ENCODE data around the gene EVI2A.
A peak's percentile ranks its signal among the peaks of the same experiment; 100 is the strongest.
"Not testable (repeated sequence)": the region's sequence is repeated elsewhere in the genome, so short reads cannot be mapped to it uniquely, and the experiment has no call there.

EVI2A gene, protein sequence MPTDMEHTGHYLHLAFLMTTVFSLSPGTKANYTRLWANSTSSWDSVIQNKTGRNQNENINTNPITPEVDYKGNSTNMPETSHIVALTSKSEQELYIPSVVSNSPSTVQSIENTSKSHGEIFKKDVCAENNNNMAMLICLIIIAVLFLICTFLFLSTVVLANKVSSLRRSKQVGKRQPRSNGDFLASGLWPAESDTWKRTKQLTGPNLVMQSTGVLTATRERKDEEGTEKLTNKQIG

DNA sequence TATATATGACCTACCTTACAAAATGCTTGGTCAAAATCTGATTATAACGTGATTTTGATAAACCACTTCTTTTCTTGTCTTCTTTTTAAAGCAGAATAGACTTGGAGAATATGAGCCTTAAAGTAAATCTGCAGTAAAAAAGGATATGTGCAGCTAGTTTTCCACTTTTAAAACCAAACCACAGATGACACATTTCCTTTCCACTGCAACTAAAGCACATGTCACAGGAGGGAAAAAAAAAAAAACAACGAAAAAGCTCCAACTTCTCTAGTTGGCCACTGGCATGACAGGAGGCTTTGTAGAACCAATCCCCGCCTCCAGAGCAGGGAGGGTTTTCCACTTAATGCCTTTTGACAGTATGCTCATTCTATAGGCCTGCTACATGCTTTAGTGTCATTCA is at the start of gene EVI2A:
Gene EVI2A (minus strand): TSS at position 142 of the 400 bp plus-strand sequence. CDS start 2,609 bp downstream, outside the sequence.
- DNase-seq (ENCODE audit: low spot score), result no peak

DNA sequence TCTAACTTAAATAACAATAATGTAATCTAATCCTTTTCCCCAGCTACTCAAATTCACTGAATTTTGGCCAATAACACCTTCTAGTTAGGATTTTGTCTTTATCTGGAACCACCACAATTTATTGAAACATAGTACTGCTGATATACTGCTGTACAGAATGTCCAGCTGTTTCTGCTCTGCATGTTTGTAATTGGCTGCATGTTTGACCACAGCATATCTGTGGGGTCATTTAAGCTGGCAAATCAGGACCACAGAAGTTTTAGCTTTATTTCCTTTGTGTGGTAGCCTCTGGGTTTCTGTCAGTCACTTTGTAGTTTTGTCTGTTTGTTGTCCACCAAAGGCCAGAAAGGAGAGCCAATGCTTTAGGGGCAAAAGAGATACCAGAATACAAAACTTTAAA is 47.8 kb upstream of the EVI2A start:
- no peak for DNase-seq (ENCODE audit: low spot score)

DNA sequence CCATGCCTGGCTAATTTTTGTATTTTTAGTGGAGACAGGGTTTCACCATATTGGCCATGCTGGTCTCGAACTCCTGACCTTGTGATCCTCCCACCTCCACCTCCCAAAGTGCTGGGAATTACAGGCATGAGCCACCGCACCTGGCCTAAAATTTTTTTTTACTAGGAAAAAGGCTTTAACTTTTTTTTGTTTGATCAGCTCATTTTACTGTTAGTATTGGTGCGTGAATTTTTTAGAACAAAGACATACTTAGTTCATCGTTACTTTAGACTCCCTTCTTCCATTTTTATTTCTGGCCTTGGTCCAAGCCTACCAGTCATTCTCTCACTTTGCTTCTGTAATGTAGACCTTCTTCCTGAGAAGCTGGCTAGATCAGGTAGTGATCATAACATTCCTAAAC is 44.7 kb upstream of the EVI2A start:
- DNase-seq (ENCODE audit: low spot score), result no peak

DNA sequence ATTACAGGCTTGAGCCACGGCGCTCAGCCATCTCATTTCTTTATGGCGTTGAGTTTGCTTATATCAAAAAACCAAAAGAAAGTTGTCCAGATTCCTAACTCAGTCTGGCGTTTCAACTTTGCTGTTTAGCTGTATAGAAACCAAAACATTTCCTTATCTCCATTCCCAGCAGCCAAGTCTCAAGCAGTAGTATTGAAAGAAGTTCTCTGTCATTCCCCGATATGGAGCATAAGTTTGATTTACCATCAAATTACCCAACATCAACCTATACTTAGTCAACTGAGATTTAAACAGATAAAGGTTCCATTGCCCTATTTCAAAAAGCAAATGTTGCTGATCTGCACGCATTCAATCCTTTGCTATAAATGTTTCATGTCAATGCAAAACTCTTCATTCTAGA is 42.6 kb upstream of the EVI2A start:
- no peak for DNase-seq (ENCODE audit: low spot score)

DNA sequence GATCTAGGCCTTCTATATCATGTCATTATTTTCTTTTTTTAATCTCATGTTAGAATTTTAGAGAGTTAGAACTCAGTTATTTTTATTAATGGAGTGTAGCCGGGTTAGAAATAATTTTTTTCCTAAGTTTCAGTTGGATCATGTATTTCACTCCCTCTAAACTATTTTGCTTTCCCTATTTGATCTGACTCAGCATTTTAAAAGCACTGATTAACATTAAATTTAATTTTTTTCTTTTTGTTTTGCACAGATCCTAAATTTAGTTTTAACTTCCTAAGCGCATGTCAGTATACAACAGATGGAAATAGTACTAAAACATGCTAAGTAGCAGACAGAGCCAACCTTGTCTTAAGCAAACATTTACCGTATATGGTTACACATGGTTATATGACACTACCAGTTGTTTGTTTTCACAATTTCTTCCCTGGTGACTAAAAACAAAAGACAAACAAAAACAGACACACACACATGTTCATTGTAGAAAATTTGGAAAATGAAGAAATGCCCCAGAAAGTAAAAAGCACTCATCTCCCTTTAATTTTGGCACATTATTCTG is 36.5 kb upstream of the EVI2A start:
- peak; percentile 20 for DNase-seq (ENCODE audit: low spot score)

DNA sequence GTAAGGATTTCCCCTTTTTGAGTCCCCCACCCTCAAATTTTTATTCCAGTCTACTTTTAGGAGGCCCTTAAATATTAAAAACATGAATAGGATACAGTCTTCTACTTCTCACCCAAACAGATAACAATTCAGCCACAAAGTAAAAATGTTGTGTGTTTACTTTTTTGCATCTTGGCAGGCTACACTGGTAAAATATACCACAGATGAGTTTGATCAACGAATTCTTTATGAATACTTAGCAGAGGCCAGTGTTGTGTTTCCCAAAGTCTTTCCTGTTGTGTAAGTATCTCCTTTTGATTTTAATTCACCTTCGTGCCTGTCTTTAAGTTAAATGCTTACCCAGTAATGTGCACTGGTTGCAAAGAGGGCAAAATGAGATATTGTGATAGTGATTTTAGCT is 35.7 kb upstream of the EVI2A start:
- no peak for DNase-seq (ENCODE audit: low spot score)

DNA sequence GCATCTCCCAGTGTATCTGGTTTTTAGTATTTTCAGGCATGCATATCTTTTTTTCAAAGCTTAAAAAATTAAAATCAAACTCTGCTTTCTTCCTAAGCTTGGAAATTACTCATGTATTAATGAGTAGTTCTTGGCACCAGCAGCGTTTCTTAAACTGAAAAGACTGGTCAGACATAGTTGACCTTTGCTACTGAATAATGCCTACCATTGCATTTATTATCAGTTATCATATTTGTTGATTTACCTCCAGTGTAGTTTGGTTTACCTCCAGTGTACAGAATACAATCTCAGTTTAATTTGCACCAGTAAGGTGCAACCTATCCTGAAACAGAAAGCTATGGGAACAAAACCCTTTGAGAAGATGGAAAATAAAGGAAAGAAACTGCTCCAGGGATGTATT is 34.5 kb upstream of the EVI2A start:
- no peak for DNase-seq (ENCODE audit: low spot score)

DNA sequence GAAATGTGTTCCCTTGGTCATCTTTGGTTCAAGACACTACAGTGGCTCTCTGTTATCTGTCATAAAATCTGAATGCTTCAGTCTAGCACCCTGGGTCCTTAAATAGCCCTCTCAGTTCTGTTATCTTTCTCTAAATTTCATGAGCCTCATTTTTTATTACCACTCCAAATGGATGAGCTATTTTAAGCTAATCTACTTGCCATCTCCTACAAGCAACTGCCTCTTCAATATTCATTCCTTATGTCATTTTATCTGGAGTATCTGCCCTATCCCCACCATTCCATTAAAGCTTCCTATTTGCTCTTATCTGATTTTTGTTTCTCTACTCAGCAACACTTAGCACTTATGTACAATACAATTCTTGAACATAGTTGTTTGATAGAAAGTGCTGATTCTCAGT is 28.0 kb upstream of the EVI2A start:
- no peak for DNase-seq (ENCODE audit: low spot score)

DNA sequence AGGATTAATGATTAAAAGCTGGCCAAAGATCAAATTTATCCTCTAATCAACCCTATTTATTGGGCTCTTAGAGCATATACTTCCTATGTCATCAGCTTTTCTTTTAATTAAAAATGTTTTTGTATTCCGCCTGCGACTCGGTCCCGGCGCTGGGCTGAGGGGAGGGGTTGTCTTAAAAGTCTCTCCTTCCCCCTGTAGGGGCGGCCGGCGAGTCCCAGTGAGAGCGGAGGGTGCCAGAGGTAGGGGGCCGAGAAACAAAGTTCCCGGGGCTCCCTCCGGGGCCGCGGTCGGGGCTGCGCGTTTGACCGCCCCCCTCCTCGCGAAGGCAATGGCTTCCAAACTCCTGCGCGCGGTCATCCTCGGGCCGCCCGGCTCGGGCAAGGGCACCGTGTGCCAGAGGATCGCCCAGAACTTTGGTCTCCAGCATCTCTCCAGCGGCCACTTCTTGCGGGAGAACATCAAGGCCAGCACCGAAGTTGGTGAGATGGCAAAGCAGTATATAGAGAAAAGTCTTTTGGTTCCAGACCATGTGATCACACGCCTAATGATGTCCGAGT is 23.8 kb upstream of the EVI2A start:
- not testable (repeated sequence) for DNase-seq (ENCODE audit: low spot score)

DNA sequence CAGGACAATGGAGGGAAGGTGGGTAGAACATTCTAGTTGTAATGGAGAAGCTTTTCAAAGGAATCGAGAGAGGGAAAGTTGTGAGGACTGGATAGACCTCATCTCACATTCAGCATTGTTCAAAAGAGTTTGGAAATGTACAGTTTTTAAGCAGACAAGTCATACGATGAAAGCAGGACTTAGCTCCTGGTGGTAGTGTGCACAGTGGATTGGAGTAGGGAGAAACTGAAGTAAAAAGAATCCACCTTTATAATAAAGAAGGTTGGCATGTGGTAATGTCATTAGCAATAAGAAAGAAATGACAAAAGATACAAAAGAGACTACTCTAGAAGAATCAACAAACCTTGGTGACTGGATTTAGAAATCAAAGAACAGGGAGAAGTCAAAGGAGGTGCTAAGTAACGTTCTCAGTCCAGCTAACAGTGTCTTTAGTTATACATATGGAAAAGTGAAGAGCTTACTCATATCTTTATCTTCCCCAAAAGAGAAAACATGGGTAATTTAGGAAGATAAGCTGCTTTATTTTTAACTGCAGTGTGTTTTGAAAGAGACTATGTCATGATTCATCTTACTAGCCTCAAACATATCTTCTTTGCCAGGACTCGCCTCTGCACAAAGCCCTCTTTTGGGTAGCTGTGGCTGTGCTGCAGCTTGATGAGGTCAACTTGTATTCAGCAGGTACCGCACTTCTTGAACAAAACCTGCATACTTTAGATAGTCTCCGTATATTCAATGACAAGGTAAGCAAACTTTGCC is 18.7 kb upstream of the EVI2A start:
- no peak for DNase-seq (ENCODE audit: low spot score)

DNA sequence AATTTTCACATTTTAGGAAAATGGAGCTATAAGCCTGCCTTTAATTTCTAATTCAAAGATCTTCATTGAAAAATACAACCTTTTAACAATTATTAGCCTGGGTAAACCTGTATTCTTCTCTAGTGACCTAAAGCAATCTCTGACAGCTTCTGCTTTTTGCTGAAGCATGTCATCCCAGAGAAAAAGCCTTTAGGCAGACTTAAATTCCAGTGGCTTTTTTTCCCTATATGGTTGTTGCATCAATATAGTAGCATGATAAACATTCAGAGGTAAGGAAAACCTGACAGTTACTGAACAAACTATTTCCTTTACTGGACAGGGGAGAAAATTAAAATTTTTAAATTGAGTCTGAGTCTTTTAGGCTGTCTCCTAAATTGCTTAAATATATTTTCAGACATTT is 7.8 kb upstream of the EVI2A start:
- DNase-seq (ENCODE audit: low spot score), result no peak

DNA sequence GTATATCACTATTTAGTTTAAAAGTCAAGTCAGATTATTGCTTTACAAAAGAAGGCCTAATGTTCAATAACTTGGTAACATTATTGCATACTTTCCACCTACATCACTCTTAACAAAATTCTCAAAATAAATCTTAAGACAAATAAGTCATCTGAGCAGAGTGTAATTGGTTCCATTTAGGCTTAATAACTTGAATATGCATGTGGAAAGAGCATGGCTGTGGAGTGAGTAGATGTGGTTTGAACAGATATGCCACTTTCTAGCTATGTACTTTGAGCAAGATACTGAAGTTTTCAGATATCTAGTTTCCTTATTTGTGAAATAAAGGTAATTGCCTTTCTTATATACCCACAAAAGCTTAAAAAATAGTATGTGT is 6.7 kb upstream of the EVI2A start:
- DNase-seq (ENCODE audit: low spot score), result no peak

DNA sequence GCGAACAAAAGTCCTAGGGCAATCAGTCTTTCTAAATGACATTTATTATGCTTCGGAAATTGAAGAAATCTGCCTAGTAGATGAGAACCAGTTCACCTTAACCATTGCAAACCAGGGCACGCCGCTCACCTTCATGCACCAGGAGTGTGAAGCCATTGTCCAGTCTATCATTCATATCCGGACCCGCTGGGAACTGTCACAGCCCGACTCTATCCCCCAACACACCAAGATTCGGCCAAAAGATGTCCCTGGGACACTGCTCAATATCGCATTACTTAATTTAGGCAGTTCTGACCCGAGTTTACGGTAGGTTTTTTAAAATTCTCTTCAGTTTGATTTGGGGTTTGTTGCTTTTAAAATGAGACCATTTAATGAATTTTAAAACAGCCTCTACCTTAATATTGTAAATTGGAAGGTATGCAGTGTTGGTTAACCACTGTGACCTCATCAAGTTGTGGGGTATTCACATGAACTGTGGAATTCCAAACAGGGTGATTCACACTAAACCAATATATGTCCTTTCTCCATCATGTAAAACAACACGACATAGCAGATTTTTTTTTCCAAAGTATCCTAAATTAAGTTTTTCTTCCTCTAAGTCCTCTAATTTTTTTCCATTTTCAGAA is 6.2 kb upstream of the EVI2A start:
- no peak for DNase-seq (ENCODE audit: low spot score)

DNA sequence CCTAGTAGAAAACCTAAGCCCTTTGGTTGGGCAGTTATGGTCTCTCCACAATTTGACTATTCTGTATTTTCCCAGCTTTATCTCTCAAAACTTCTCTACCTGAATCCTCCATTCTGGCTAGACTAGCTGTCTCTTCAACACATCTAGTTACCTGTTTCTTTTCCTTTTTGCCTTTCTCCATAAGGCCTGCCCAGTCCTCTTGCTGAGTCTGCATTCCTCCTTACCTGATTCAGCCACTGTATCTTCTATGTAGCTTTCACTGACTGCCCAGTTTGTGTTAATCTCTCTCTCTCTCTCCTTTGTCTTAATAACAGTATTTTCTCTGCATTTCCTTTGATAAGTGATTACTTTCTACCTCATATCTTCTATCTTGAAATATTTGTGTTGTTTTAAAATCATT is 2.1 kb upstream of the EVI2A start:
- no peak for DNase-seq (ENCODE audit: low spot score)

DNA sequence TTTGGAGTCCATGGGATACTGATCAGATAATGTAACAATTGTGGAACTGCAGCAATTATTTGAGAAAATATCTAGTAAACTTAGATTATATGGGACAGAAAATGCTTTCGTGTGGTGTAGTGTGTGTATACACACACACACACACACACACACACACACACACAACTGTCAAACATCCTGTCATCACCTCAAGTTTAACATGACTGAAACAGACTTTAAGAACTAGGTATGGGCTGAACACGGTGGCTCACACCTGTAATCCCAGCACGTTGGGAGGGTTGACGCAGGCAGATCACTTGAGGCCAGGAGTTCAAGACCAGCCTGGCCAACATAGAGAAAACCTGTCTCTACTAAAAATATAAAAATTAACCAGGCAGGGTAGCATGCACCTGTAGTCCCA is 544 bp upstream of the EVI2A start:
- no peak for DNase-seq (ENCODE audit: low spot score)

DNA sequence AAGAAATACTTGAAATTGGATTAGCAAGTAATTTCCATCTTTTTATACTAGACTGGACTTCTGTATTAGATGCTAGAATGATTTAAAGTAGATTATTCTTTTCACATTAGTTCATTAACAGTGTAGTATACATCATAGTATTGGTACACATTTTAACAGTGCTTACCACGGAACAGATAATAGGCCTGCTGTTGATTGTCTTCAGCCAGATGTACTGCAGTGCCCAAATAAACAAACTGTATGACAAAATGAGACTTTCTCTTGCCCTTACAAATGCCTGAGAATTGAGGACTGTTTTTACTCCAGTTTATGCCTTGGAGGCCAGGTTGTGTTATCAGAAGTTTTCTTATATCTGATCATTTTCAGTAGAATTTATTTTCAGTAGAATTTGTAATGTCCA is 631 bp downstream of the EVI2A start:
- DNase-seq (ENCODE audit: low spot score), result no peak

DNA sequence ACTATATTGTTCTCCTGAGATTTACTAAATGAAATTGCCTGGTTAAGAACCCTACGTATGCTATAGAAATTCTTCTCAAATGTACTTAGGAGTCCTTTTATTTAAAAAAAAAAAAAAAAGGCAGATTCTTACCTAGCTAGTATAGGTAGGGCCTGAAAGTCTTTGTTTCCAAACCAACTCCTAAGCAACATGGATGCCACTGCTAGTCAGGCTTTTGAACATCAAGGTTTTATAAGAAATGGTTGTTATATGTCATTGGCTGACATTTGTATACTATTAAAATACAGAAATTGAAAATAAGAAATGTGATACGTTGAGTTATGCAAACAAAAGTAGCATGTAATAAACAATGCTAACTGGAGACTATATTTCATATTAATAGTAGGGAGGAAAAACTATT is 1.2 kb downstream of the EVI2A start:
- DNase-seq (ENCODE audit: low spot score), result no peak

DNA sequence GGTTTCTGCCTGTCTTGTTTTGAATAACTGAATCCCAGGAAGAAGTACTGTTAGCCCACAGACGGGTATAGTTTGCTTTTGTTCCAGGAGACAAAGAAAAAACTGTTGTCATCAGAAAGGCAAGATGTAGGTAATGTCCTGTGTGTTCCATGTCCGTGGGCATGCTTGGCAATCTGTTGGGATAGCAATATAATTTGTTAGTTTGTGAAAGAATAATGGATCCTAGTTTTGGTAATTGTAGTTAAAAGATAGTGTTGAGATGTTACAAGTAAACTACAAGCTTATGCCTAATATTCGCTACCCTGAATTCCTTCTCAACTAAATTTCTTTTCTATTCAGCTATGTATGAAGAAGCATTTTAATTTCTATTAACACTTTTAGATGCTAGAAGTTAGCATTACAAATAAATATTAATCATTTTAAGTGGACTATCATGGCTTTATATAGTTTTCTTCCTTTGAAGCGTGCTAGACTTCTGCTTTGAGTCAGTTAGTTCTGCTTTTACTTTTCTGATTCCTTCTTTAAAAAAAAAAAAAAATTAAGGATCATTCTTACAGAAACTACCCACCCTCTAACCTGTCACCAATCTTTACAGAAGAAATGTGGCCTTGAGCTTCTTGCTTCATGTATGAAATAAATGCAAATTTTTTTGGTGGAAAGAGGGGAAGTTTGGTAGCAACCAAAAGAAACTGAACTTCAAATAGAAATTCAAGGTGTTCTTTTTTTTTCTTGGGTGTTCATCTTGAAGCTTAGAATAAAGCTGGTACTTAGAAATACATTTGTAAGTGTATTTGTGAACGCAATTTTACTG is 2.4 kb downstream of the EVI2A start:
- DNase-seq (ENCODE audit: low spot score), result no peak

DNA sequence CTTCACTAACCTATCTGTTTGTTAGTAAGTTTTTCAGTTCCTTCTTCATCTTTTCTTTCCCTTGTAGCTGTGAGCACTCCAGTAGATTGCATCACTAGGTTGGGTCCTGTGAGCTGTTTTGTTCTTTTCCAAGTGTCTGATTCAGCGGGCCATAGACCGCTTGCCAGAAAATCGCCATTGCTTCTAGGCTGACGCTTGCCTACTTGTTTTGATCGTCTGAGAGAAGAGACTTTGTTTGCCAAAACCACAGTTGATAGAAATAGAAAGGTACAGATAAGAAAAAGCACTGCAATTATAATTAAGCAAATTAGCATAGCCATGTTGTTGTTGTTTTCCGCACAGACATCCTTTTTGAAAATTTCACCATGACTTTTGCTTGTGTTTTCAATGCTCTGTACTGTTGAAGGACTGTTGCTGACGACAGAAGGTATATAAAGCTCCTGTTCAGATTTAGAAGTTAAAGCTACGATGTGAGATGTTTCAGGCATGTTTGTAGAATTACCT is 3.1 kb downstream of the EVI2A start:
- no peak for DNase-seq (ENCODE audit: low spot score)

DNA sequence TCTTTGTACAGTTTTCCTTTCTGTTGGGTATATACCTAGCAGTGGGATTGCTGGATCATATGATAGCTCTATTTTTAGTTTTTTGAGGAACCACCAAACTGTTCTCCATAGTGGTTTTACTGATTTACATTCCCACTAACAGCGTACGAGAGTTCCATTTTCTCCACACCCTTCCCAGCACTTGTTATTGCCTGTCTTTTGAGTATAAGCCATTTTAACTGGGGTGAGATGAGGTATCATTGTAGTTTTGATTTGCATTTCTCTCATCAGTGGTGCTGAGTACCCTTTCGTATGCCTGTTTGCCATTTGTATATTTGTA is 6.7 kb downstream of the EVI2A start:
- DNase-seq (ENCODE audit: low spot score), result no peak

DNA sequence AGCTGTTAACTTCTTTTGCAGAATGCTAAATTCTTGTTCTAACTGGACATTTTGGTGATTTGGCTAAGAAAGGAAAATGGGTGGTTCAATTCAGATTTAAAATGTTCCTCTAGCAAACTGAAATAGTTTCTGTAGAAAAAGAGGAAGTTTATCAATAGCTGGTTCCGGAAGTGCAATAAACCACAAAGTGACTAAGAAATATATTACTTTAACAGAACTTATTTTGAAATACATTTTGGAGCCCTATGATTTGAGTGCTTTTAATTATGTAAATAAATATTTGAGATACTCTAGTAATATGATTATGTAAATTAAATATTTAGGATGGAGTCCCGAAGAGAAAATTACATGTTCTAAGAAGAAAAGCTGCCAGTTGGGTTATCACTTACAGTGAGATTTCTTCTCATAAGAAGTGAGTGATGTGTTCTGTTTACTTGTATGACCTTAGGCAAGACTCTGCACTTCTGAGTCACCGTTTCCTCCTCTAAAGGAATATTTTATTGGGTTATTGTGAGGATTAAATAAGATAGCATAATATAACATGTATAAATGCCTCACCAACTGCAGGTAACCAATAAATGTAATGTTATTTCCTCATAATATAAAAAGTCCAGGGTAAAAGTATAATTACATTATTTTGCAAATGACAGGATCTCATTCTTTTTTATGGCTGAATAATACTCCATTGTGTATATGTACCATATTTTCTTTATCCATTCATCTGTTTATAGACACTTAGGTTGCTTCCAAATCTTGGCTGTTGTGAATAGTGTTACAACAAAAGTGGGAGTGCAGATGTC is 7.2 kb downstream of the EVI2A start, which contains the start of gene EVI2B:
Gene EVI2B (minus strand): TSS at position 73 of the 800 bp plus-strand sequence. CDS start 8,445 bp downstream, outside the sequence.
- DNase-seq (ENCODE audit: low spot score), result no peak
